H1 (cell line): ENCODE measurements around the gene TINAG.

ENCODE experiments used
- KDM4A ChIP-seq: IDR thresholded peaks from one replicate; pipeline ENCODE4 v1.7.1; 2012; ENCODE audit warnings: low read depth, mild to moderate bottlenecking, moderate library complexity, low read length, inconsistent platforms; ENCODE audit not compliant: severe bottlenecking
- POU5F1 ChIP-seq: IDR thresholded peaks from 2 replicates; pipeline ENCODE4 v1.6.1; 2011; ENCODE audit warnings: low read depth, mild to moderate bottlenecking, low read length, moderate library complexity

- TF ChIP-seq KDM4A (no peak), POU5F1 (no peak)
Measured at GRCh38 chr6:54361734-54362133, 53.5 kb downstream of the TINAG start.
